CD14-positive monocyte (primary cell): Measurements from ENCODE around the gene SRPX. TPM values are rescaled to one million over a fixed set of nuclear protein-coding genes. Genes with fewer than 3 reads are reported as not detected.

Experiments used
- DNase-seq, 3 donors: peaks; one replicate each; pipeline ENCODE4 v3.0.0-alpha.2; 2011 to 2022
- H2AFZ ChIP-seq: 2 replicates; pipeline ENCODE4 v1.6.0; 2012; ENCODE audit warnings: mild to moderate bottlenecking, low read depth, low read length, inconsistent platforms; ENCODE audit not compliant: insufficient read depth, poor library complexity, severe bottlenecking
- H3K27ac ChIP-seq, 2 donors: 1 replicate in 1 of 2; 2 replicates in 1 of 2; pipeline ENCODE4 v1.5.1; 2012 to 2013; ENCODE audit warnings: low read length in 2 of 2, control low read depth in 1 of 2, inconsistent platforms in 1 of 2, low read depth in 1 of 2, mild to moderate bottlenecking in 1 of 2
- H3K27me3 ChIP-seq, 2 donors: one replicate each; pipeline versions ENCODE4 v1.6.0 to v1.6.1; 2011 to 2013; ENCODE audit warnings: low read length in 2 of 2; ENCODE audit not compliant: control insufficient read depth in 2 of 2, insufficient read depth in 2 of 2
- H3K36me3 ChIP-seq, 2 donors: replicated peaks in 1 of 2; 1 replicate in 1 of 2; 2 replicates in 1 of 2; pipeline versions ENCODE4 v1.5.1 to v1.6.1; 2012 to 2013; ENCODE audit warnings: low read length in 2 of 2, control low read depth in 1 of 2, inconsistent platforms in 1 of 2, mild to moderate bottlenecking in 1 of 2; ENCODE audit not compliant: insufficient read depth in 2 of 2, control insufficient read depth in 1 of 2
- H3K4me1 ChIP-seq, 2 donors: 1 replicate in 1 of 2; 2 replicates in 1 of 2; pipeline versions ENCODE4 v1.5.1 to v1.6.1; 2012 to 2013; ENCODE audit warnings: low read length in 2 of 2, control low read depth in 1 of 2, inconsistent platforms in 1 of 2, mild to moderate bottlenecking in 1 of 2, moderate library complexity in 1 of 2; ENCODE audit not compliant: insufficient read depth in 2 of 2, control insufficient read depth in 1 of 2
- H3K4me2 ChIP-seq: replicated peaks from 2 replicates; pipeline ENCODE3; 2012; ENCODE audit warnings: low read length, moderate library complexity, mild to moderate bottlenecking; ENCODE audit not compliant: poor library complexity, severe bottlenecking; ENCODE audit errors: extremely low read depth
- H3K4me3 ChIP-seq, 3 experiments: fragments of 200-600 bp in 1 of 3; sonication (generic) in 1 of 3; replicated peaks in 1 of 3; 1 replicate in 2 of 3; 2 replicates in 1 of 3; pipeline ENCODE4 v1.5.1; 2011 to 2013; ENCODE audit warnings: low read length in 3 of 3, mild to moderate bottlenecking in 3 of 3, control low read depth in 2 of 3, low read depth in 2 of 3, inconsistent platforms in 1 of 3, moderate library complexity in 1 of 3
- H3K79me2 ChIP-seq: 2 replicates; pipeline ENCODE4 v1.6.0; 2012; ENCODE audit warnings: mild to moderate bottlenecking, control low read depth, inconsistent platforms, low read length, moderate library complexity; ENCODE audit not compliant: insufficient read depth
- H3K9ac ChIP-seq: 2 replicates; pipeline ENCODE4 v1.6.0; 2017; ENCODE audit warnings: low read length, mild to moderate bottlenecking; ENCODE audit not compliant: insufficient read depth, poor library complexity, severe bottlenecking
- H3K9me3 ChIP-seq, 2 donors: replicated peaks in 1 of 2; 1 replicate in 1 of 2; 2 replicates in 1 of 2; pipeline versions ENCODE4 v1.5.1 to v1.6.1; 2012 to 2013; ENCODE audit warnings: low read length in 2 of 2, control low read depth in 1 of 2; ENCODE audit not compliant: control insufficient read depth in 1 of 2, insufficient read depth in 1 of 2
- H4K20me1 ChIP-seq: 2 replicates; pipeline ENCODE4 v1.6.0; 2012; ENCODE audit warnings: mild to moderate bottlenecking, low read length, control low read depth, moderate library complexity; ENCODE audit not compliant: insufficient read depth
- H3K27ac Mint-ChIP-seq, 7 donors: one replicate each; pipeline ENCODE4 v1.8.0; 2020; ENCODE audit warnings: mild to moderate bottlenecking in 7 of 7, mixed read lengths in 7 of 7, moderate library complexity in 6 of 7, inconsistent platforms in 2 of 7
- H3K27me3 Mint-ChIP-seq, 3 donors: one replicate each; pipeline ENCODE4 v1.8.0; 2021 to 2022; ENCODE audit warnings: low read depth in 3 of 3, mild to moderate bottlenecking in 3 of 3, mixed read lengths in 3 of 3, moderate library complexity in 3 of 3, inconsistent platforms in 1 of 3
- H3K36me3 Mint-ChIP-seq, 2 donors: one replicate each; pipeline ENCODE4 v1.8.0; 2020; ENCODE audit warnings: mixed read lengths in 2 of 2, inconsistent platforms in 1 of 2, mild to moderate bottlenecking in 1 of 2
- H3K4me1 Mint-ChIP-seq: one replicate; pipeline ENCODE4 v1.8.0; 2020; ENCODE audit warnings: mild to moderate bottlenecking, mixed read lengths
- H3K4me3 Mint-ChIP-seq, 2 donors: one replicate each; pipeline ENCODE4 v1.8.0; 2020; ENCODE audit warnings: mild to moderate bottlenecking in 2 of 2, mixed read lengths in 2 of 2, moderate library complexity in 1 of 2
- H3K9me3 Mint-ChIP-seq, 7 donors: one replicate each; pipeline ENCODE4 v1.8.0; 2020 to 2022; ENCODE audit warnings: mixed read lengths in 7 of 7, mild to moderate bottlenecking in 6 of 7, moderate library complexity in 6 of 7, inconsistent platforms in 2 of 7
- CTCF ChIP-seq: fragments of 200-600 bp; IDR thresholded peaks from one replicate; pipeline ENCODE4 v1.8.0; 2022; ENCODE audit warnings: antibody characterized with exemption, mild to moderate bottlenecking
- WGBS: methylation state at CpG from one replicate; pipeline ENCODE4 v1.1.5; 2013; ENCODE audit warnings: missing lambda C conversion rate; ENCODE audit not compliant: insufficient coverage; 5-methylcytosine and 5-hydroxymethylcytosine counted together
- intact Hi-C, 2 donors: fragments of 100-400 bp; cut with micrococcal nuclease; formaldehyde crosslinking; loops; one replicate each; pipeline versions ENCODE4 v1.15.0 to v1.15.1; 2023
- polyA plus RNA-seq, 3 donors: library from polyadenylated mRNA; depleted of rRNA in 1 of 3; unstranded in 2 of 3; stranded (reverse) in 1 of 3; fragments of 300-500 nt in 2 of 3; fragments of >200 nt in 1 of 3; fragmentation: Illumina TruSeq in 2 of 3; gene quantifications; 1 replicate in 2 of 3; 2 replicates in 1 of 3; pipeline ENCODE4 v1.2.3, GENCODE V29; 2012 to 2021

The SRPX gene
- polyA plus RNA-seq, 3 donors: not detected

GRCh38 chrX:38129366-38129765 lies 91.3 kb downstream of the SRPX start:
- Histone ChIP-seq H3K36me3 (no peaks in the 10 kb centered on the region), H4K20me1 (no peaks in the 10 kb centered on the region), H3K9me3 (no peaks in the 10 kb centered on the region), H3K9ac (no peak overlapping the region), H3K4me2 (no peak overlapping the region), H3K27ac (no peak overlapping the region), H3K4me1 (peaks cover 0 to 2% of the 10 kb centered on the region in 2 donors), H3K4me3 (no peak overlapping the region), H3K27me3 (no peaks in the 10 kb centered on the region), H2AFZ (no peak overlapping the region), H3K79me2 (no peaks in the 10 kb centered on the region)
- intact Hi-C loops: no loop called here
- Mint-ChIP-seq H3K9me3 (peaks cover 0 to 2% (median 0%) of the 10 kb centered on the region in 7 donors), H3K27me3 (peaks cover 0 to 3% (median 0%) of the 10 kb centered on the region in 3 donors), H3K4me3 (no peak overlapping the region), H3K4me1 (peaks cover 2% of the 10 kb centered on the region), H3K36me3 (no peaks in the 10 kb centered on the region), H3K27ac (no peak overlapping the region)
- no peak for TF ChIP-seq CTCF
- DNase-seq: no peak

GRCh38 chrX:38127961-38128360 lies 92.7 kb downstream of the SRPX start:
- no peak for DNase-seq
- Histone ChIP-seq H3K27ac (no peak overlapping the region), H4K20me1 (no peaks in the 10 kb centered on the region), H3K79me2 (no peaks in the 10 kb centered on the region), H3K9ac (no peak overlapping the region), H3K27me3 (no peaks in the 10 kb centered on the region), H3K36me3 (no peaks in the 10 kb centered on the region), H3K9me3 (no peaks in the 10 kb centered on the region), H3K4me3 (no peak overlapping the region), H3K4me2 (no peak overlapping the region), H2AFZ (no peak overlapping the region), H3K4me1 (peaks cover 0 to 2% of the 10 kb centered on the region in 2 donors)
- intact Hi-C loops: no loop called here
- 100% methylated on average over 1 of the region's 1 CpG for WGBS
- Mint-ChIP-seq H3K4me1 (peaks cover 3% of the 10 kb centered on the region), H3K27me3 (no peaks in the 10 kb centered on the region), H3K9me3 (peaks cover 0 to 2% (median 0%) of the 10 kb centered on the region in 7 donors), H3K27ac (no peak overlapping the region), H3K36me3 (no peaks in the 10 kb centered on the region), H3K4me3 (no peak overlapping the region)
- no peak for TF ChIP-seq CTCF
